AG04450 (cell line): Measurements from ENCODE around the gene H2AZ1. TPM values are rescaled to one million over a fixed set of nuclear protein-coding genes. Genes with fewer than 3 reads are reported as not detected.

Source experiments
- CTCF ChIA-PET: fragments of 300-600, 350-600 bp; formaldehyde crosslinking; extraction: SDS; loops from one replicate; lab custom pipeline; 2022; ENCODE audit warnings: antibody characterized with exemption, inconsistent platforms; lab: Charles Lee
- POLR2A ChIA-PET: fragments of 350-600 bp; formaldehyde crosslinking; extraction: SDS; loops from one replicate; lab custom pipeline; 2021; ENCODE audit warnings: antibody characterized with exemption, inconsistent platforms; lab: Yijun Ruan, JAX
- DNase-seq: peaks from one replicate; pipeline ENCODE4 v3.0.0-alpha.2; 2011; ENCODE audit warnings: low read depth, low spot score
- H3K27ac ChIP-seq: one replicate; pipeline ENCODE4 v1.5.1; 2012; ENCODE audit warnings: low read depth, low read length, control low read depth
- H3K27me3 ChIP-seq: one replicate; pipeline ENCODE4 v1.6.0; 2012; ENCODE audit warnings: low read length; ENCODE audit not compliant: control insufficient read depth, insufficient read depth
- H3K4me3 ChIP-seq: 2 replicates; pipeline ENCODE4 v1.5.1; 2011; ENCODE audit warnings: mild to moderate bottlenecking, low read depth, low read length, control low read depth
- H3K9me3 ChIP-seq: 2 replicates; pipeline ENCODE4 v1.5.1; 2012; ENCODE audit warnings: low read length; ENCODE audit not compliant: control insufficient read depth, insufficient read depth
- CTCF ChIP-seq: IDR thresholded peaks from 2 replicates; pipeline ENCODE4 v1.5.1; 2011; ENCODE audit warnings: low read depth, low read length, control low read depth, inconsistent platforms
- polyA minus RNA-seq: library from RNA; depleted of rRNA, polyadenylated mRNA; stranded (reverse); fragments of >200 nt; gene quantifications from 2 replicates; pipeline ENCODE4 v1.2.3, GENCODE V29; 2011; rRNA and poly(A)+ RNA removed
- polyA plus RNA-seq: library from polyadenylated mRNA; depleted of rRNA; stranded (reverse); fragments of >200 nt; gene quantifications from 2 replicates; pipeline ENCODE4 v1.2.3, GENCODE V29; 2011; rRNA removed

The H2AZ1 gene
- polyA plus RNA-seq (355 and 447 TPM in 2 replicates), polyA minus RNA-seq (154 and 158 TPM in 2 replicates)

DNA sequence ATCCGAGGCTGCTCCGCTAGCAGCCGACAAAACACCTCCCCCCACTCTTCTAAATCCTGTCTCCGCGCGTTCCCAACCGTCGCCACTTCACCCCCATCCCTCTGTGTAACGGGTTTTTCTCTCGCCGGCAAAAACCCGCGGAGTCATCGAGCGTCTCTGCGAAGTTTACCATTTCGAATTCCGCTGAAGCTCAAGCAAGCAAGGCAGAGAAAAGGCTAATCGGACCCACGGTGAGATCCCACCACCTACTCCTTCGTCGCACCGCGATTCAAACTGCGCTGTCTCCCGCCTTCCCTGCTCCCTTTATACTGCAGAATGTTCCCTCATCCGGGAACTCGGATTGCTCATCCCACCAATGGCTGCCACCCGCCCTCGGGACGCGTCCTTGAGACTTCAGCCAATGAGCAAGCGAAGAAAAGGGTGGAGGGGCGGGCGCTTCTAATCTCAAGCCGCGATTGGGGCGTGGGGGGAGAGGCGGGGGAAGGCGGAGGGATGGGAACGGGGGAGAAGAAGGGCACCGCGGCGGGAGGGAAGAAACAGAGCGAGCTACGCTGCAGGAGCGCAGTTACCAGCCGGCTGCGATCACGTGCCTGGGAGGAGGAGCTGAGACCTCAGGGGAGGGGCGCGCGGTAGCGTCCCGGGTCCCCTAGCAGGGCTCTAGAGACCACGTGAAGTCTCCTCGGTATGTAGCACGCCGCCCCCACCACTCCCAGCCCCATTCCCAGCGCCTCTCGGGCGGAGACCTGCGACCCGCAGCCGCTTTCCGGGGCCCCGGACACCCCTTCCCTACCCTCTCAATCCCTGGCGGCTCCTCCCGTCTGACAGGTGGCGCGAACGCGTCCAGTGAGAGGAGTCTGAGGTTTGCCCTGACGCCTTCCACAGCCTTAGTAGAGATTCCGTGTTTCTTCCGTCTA is at the start of gene H2AZ1:
TSS of gene H2AZ1 (minus strand) at position 277 of the 914 bp plus-strand sequence. CDS start at position 172, 105 bp downstream.
- Histone ChIP-seq H3K4me3 (peak within 1 kb of the TSS; percentile 90), H3K27ac (peak within 1 kb of the TSS; percentile 91), H3K27me3 (no peaks in the 10 kb centered on the region), H3K9me3 (no peaks in the 10 kb centered on the region; the same call in 1 of the 2 replicates)
- peak; percentile 98 for DNase-seq
- TF ChIP-seq CTCF: no peak
- ChIA-PET POLR2A (interaction anchor here (0.6 to 1.6 kb wide), 8 partner anchors 8 to 387 kb away, joined by 3 to 15 read pairs (median 4); partner anchors contain the start of genes LAMTOR3 and TRMT10A), CTCF (interaction anchor here (1.1 to 1.3 kb wide), 2 partner anchors 9 to 47 kb away, joined by 3 to 5 read pairs; no protein-coding TSS in a partner anchor)

DNA sequence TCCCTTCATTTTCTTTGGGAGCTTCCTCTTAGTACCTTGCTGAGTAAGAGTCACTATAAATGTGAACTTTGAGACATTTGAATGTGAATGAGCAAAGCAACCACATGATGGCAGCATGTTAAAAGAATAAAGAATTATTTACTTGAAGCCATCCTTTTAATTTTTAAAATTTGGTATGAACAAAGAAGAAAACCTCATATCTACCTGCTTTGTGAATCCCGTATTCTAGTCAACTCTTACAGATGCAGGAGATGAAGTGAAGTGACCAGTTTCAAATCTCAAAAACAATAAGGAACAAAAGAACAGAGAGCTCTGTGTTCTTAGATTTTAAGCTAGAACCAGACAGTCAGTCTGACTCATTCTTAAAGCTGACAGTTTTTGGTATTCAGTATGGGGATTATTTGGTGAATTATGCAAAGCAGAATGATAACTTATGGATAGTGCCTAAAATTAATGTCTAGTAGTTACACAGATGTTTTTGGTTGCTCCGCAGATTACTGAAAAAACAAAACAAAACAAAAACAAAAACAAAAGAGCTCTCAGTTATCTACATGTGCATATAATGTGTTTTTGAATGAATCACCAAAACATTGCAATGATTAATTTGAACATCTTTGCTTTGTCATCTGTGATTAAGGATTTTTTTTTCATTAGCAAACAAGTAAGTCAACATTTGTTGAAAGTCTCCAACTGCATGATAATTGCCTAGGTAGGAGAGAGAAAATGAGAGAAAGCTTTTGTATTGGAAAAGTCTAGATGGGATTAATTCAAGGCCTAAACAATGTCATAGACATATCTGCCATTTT is 48.2 kb upstream of the H2AZ1 start:
- Histone ChIP-seq H3K27ac (no peak overlapping the region), H3K9me3 (no peaks in the 10 kb centered on the region), H3K4me3 (no peak overlapping the region), H3K27me3 (no peaks in the 10 kb centered on the region)
- DNase-seq: no peak
- peak; percentile 55 for TF ChIP-seq CTCF
- ChIA-PET CTCF (interaction anchor here (0.6 to 6.2 kb wide), 57 partner anchors 9 to 1733 kb away, joined by 3 to 277 read pairs (median 4); partner anchors contain the start of genes DNAJB14 and H2AZ1), POLR2A (interaction anchor here (1.0 kb wide), 2 partner anchors 52 to 95 kb away, joined by 3 read pairs; partner anchors contain the start of gene DNAJB14)

DNA sequence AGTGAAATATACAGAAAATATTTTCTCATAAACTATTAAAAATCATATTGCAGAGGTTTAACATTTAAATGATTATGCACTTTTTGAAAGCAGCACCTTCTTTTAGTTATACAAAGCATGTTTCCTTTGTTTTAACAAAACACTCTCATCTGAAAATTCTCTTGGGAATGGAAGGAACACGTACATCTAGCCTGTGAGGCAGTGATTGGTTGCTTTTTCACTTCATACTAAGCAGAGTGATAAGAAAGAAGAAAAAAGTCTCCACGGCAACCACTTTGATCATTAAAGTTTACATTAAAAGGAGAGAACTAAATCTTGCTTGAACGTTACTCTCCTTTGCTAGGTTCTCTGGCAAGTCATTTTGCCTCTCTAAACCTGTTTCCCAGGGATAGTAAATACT is 41.7 kb upstream of the H2AZ1 start:
- POLR2A ChIA-PET: no interaction called here
- TF ChIP-seq CTCF: no peak
- H3K9me3 ChIP-seq: no peaks in the 10 kb centered on the region
- no peak overlapping the region for H3K27ac ChIP-seq
- CTCF ChIA-PET: interaction anchor here (1.1 to 1.3 kb wide), 2 partner anchors 43 to 104 kb away, joined by 4 to 5 read pairs; no protein-coding TSS in a partner anchor
- DNase-seq: no peak
- no peaks in the 10 kb centered on the region for H3K27me3 ChIP-seq
- no peak overlapping the region for H3K4me3 ChIP-seq

GRCh38 chr4:99987681-99988080 is 37.6 kb upstream of the H2AZ1 start:
- CTCF ChIA-PET: interaction anchor here (3.6 kb wide), 1 partner anchor 10 kb away, joined by 39 read pairs; no protein-coding TSS in a partner anchor
- H3K27ac ChIP-seq: no peak overlapping the region
- TF ChIP-seq CTCF: no peak

More at GRCh38 chr4:99987681-99988080, 37.6 kb upstream of the H2AZ1 start:
- Histone ChIP-seq H3K4me3 (no peak overlapping the region), H3K27me3 (no peaks in the 10 kb centered on the region), H3K9me3 (no peaks in the 10 kb centered on the region)
- POLR2A ChIA-PET: no interaction called here
- DNase-seq: no peak
